HL-60 (cell line): Measurements from ENCODE around the gene PTPRN2.

ENCODE experiments used
- DNase-seq, 2 experiments: peaks; one replicate each; pipeline ENCODE4 v3.0.0-alpha.2; 2010 to 2020; ENCODE audit warnings: low read depth in 1 of 2, low spot score in 1 of 2
- H3K27ac ChIP-seq: fragments of 250-450 bp; sonication (Bioruptor Pico); replicated peaks from 2 replicates; pipeline ENCODE4 v1.5.1; 2020; ENCODE audit warnings: mild to moderate bottlenecking, moderate library complexity
- H3K27me3 ChIP-seq: fragments of 250-450 bp; sonication (Bioruptor Pico); 2 replicates; pipeline ENCODE4 v1.5.1; 2021; ENCODE audit warnings: mild to moderate bottlenecking, moderate library complexity; ENCODE audit not compliant: insufficient read depth, poor library complexity, severe bottlenecking
- H3K4me3 ChIP-seq: replicated peaks from 2 replicates; pipeline ENCODE4 v1.5.1; 2011; ENCODE audit warnings: mild to moderate bottlenecking, control low read depth, low read length; ENCODE audit not compliant: insufficient read depth
- GABPA ChIP-seq: IDR thresholded peaks from 2 replicates; pipeline ENCODE4 v1.6.1; 2012; ENCODE audit warnings: low read depth
- POLR2AphosphoS5 ChIP-seq: IDR thresholded peaks from 2 replicates; pipeline ENCODE4 v1.6.1; 2012; ENCODE audit warnings: low read depth
- SPI1 ChIP-seq: IDR thresholded peaks from 2 replicates; pipeline ENCODE4 v1.6.1; 2012; ENCODE audit warnings: low read depth, mild to moderate bottlenecking, borderline replicate concordance
- TF ChIP-seq, protein P1 (sequence below): IDR thresholded peaks from one replicate; pipeline ENCODE4 v1.5.1; 2011; ENCODE audit warnings: low read length, control low read depth, inconsistent platforms; ENCODE audit not compliant: insufficient read depth
- TF ChIP-seq, protein P2 (sequence below): IDR thresholded peaks from 2 replicates; pipeline ENCODE4 v1.6.1; 2012; ENCODE audit warnings: low read depth; ENCODE audit not compliant: insufficient replicate concordance

PTPRN2 gene

DNA sequence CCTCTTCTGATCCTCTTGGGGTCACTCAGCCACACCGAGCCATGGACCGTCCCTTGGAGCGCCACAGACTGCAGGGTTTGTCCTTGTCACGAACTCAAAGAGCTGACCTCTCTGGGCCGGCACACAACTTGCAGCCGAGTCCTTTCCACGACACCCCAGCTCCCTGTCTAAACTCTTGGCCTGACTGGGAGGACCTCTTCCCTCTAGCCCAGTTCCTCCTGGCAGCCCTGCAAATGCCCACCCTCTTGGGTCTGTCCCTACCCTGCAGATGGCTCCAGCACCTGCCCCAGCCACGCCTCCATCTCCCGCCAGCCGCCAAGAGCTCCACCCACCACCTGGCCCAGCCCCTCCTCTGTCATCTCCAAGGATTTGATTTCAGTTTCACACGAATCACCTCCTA is 911.6 kb downstream of the PTPRN2 start:
- TF ChIP-seq, protein P1, sequence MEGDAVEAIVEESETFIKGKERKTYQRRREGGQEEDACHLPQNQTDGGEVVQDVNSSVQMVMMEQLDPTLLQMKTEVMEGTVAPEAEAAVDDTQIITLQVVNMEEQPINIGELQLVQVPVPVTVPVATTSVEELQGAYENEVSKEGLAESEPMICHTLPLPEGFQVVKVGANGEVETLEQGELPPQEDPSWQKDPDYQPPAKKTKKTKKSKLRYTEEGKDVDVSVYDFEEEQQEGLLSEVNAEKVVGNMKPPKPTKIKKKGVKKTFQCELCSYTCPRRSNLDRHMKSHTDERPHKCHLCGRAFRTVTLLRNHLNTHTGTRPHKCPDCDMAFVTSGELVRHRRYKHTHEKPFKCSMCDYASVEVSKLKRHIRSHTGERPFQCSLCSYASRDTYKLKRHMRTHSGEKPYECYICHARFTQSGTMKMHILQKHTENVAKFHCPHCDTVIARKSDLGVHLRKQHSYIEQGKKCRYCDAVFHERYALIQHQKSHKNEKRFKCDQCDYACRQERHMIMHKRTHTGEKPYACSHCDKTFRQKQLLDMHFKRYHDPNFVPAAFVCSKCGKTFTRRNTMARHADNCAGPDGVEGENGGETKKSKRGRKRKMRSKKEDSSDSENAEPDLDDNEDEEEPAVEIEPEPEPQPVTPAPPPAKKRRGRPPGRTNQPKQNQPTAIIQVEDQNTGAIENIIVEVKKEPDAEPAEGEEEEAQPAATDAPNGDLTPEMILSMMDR = no peak
- TF ChIP-seq, protein P2, sequence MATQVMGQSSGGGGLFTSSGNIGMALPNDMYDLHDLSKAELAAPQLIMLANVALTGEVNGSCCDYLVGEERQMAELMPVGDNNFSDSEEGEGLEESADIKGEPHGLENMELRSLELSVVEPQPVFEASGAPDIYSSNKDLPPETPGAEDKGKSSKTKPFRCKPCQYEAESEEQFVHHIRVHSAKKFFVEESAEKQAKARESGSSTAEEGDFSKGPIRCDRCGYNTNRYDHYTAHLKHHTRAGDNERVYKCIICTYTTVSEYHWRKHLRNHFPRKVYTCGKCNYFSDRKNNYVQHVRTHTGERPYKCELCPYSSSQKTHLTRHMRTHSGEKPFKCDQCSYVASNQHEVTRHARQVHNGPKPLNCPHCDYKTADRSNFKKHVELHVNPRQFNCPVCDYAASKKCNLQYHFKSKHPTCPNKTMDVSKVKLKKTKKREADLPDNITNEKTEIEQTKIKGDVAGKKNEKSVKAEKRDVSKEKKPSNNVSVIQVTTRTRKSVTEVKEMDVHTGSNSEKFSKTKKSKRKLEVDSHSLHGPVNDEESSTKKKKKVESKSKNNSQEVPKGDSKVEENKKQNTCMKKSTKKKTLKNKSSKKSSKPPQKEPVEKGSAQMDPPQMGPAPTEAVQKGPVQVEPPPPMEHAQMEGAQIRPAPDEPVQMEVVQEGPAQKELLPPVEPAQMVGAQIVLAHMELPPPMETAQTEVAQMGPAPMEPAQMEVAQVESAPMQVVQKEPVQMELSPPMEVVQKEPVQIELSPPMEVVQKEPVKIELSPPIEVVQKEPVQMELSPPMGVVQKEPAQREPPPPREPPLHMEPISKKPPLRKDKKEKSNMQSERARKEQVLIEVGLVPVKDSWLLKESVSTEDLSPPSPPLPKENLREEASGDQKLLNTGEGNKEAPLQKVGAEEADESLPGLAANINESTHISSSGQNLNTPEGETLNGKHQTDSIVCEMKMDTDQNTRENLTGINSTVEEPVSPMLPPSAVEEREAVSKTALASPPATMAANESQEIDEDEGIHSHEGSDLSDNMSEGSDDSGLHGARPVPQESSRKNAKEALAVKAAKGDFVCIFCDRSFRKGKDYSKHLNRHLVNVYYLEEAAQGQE = no peak
- TF ChIP-seq SPI1 = no peak
- TF ChIP-seq GABPA = no peak
- no peak for TF ChIP-seq POLR2AphosphoS5

DNA sequence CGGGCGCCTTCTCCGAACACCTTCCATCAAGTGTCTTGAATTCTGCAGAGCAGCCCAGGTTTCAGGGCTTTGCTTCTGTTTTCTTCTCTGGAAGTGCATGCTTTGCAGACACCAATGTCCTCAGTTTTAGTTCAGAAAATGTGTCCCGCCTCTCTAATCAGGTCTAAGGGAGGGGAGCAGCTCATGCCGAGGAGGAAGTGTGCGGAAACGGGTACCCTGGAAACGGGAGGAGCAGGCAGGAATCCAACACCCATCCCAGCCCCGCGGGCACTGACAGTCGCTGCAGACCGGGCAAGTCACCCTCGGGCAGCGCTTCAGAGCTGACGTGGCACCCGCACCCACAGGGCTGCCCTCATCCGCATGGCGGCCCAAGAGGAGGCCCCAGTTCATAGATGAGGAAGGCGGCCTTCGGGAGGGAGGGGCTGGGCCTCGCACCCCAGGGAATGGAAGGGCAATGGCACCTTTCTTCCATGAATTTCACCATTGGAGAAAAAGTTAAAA is 912.1 kb downstream of the PTPRN2 start:
- no peak for DNase-seq
- Histone ChIP-seq H3K27ac (no peak overlapping the region), H3K27me3 (peaks cover 30% of the 10 kb centered on the region), H3K4me3 (no peak overlapping the region)
- TF ChIP-seq POLR2AphosphoS5 (no peak), GABPA (no peak), SPI1 (no peak)
- TF ChIP-seq, protein P1 = no peak
- TF ChIP-seq, protein P2 = no peak

More for the DNA sequence above, 911.6 kb downstream of the PTPRN2 start:
- Histone ChIP-seq H3K27ac (no peak overlapping the region), H3K4me3 (no peak overlapping the region), H3K27me3 (peaks cover 35% of the 10 kb centered on the region)
- no peak for DNase-seq

DNA sequence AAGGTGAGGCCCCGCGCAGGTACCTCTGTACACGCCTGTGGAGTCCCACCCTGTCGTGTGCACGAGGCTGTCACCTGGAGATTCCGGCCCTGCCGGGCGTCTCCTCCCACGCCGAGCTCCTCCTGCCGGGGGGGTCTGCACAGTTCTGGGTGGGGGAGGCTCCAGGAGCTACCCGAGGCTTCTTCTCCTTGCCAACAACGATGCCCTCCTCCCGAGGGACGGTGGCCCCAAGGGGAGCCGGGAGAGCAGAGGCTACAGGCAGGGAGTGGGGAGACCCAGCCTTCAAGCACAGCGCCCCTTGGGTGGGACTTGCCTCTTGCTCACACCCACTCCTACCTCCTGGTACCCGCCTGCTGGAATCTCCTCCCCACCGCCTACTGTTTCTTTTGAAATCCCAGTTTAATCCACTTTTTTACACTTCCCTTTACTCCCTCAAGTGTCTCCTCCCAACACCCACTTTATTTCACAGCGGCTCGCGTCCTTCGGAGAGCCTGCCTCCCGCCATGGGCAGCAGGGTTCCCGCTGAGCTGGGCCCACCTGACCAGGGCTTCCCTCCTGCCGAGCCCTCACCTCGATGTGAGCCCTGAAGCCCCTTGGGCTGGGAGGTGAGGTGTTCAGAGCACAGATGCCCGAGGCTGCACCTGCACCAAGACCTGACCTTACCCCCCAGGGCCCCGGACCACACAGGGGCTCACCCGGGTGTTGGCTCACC is 912.8 kb downstream of the PTPRN2 start:
- DNase-seq = no peak
- Histone ChIP-seq H3K27ac (no peak overlapping the region), H3K27me3 (peaks cover 24% of the 10 kb centered on the region), H3K4me3 (no peak overlapping the region)
- TF ChIP-seq, protein P1 = no peak
- TF ChIP-seq SPI1 (no peak), GABPA (no peak), POLR2AphosphoS5 (no peak)
- TF ChIP-seq, protein P2 = no peak
